Measurements from ENCODE around the gene CADPS2. TPM values are rescaled to one million over a fixed set of nuclear protein-coding genes. Genes with fewer than 3 reads are reported as not detected.

CADPS2 gene
- total RNA-seq, 2 experiments from 2014 or later = not detected

GRCh38 chr7:122727354-122727753 is 158.9 kb downstream of the CADPS2 start:
- H3K9me3 ChIP-seq (ENCODE audit: low read length) = no peaks in the 10 kb centered on the region
- H2AFZ ChIP-seq (ENCODE audit: low read length) = no peak overlapping the region
- no peaks in the 10 kb centered on the region for H3K9me2 ChIP-seq (ENCODE audit: insufficient read depth, low read length)
- ChIA-PET CTCF (ENCODE audit: unreplicated experiment) (no interaction called here), POLR2A (interaction anchor here (0.6 to 1.3 kb wide), 4 partner anchors 10 to 128 kb away, joined by 3 read pairs; no protein-coding TSS in a partner anchor)
- DNase-seq (ENCODE audit: low spot score) = no peak
- H4K20me1 ChIP-seq (ENCODE audit: insufficient read depth, low read length) = no peaks in the 10 kb centered on the region
- no peak overlapping the region for H3K4me3 ChIP-seq (ENCODE audit: low read depth, low read length, poor library complexity, severe bottlenecking)
- no peak overlapping the region for H3K4me2 ChIP-seq (ENCODE audit: low read length)
- no peak for TF ChIP-seq CTCF (conservative IDR thresholded peaks at IDR 0.05; ENCODE audit: low read length)
- no peak for TF ChIP-seq EZH2phosphoT487 (IDR thresholded peaks at IDR 0.05; ENCODE audit: borderline replicate concordance, low read depth, low read length)
- BruUV-seq (replicated peaks) = no TSS peak
- H3K4me1 ChIP-seq (ENCODE audit: insufficient read depth, low read length, poor library complexity, severe bottlenecking) = no peaks in the 10 kb centered on the region
- no peaks in the 10 kb centered on the region for H3K79me2 ChIP-seq (ENCODE audit: insufficient read depth, low read depth, low read length)
- intact Hi-C loops (cut with micrococcal nuclease; ENCODE audit: unreplicated experiment) = loop anchor here (5.0 kb wide), 1 partner anchor 860 kb away; no protein-coding TSS in a partner anchor
- H3K27ac ChIP-seq (ENCODE audit: low read depth, low read length, poor library complexity, severe bottlenecking) = no peak overlapping the region
- H3K36me3 ChIP-seq (ENCODE audit: insufficient read depth, low read length) = no peaks in the 10 kb centered on the region

DNA sequence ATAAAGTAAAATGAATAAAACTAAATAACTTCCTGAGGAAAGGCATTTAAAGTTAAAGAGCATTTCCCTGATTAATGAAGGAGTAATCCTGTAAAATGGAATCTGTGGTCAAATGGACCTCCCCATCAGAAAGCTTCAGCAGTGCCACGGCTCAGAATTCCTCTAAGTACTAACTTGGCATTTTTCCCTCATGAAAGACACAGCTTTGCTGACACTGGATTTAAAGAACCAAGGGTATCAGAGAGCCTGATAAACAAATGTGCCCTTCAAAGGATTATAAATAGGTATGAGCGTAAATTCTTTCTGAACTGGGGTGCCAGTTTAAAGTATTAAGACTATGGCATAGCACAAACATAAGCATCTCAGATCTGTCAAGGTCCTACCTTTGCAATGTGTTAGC is 159.4 kb downstream of the CADPS2 start:
- intact Hi-C loops (cut with micrococcal nuclease; ENCODE audit: unreplicated experiment) = loop anchor here (5.0 kb wide), 1 partner anchor 860 kb away; no protein-coding TSS in a partner anchor
- Histone ChIP-seq H3K4me3 (ENCODE audit: low read depth, low read length, poor library complexity, severe bottlenecking) (no peak overlapping the region), H3K4me2 (ENCODE audit: low read length) (no peak overlapping the region), H3K9me2 (ENCODE audit: insufficient read depth, low read length) (no peaks in the 10 kb centered on the region), H4K20me1 (ENCODE audit: insufficient read depth, low read length) (no peaks in the 10 kb centered on the region), H2AFZ (ENCODE audit: low read length) (no peak overlapping the region), H3K79me2 (ENCODE audit: insufficient read depth, low read depth, low read length) (no peaks in the 10 kb centered on the region), H3K4me1 (ENCODE audit: insufficient read depth, low read length, poor library complexity, severe bottlenecking) (no peaks in the 10 kb centered on the region), H3K9me3 (ENCODE audit: low read length) (no peaks in the 10 kb centered on the region), H3K27ac (ENCODE audit: low read depth, low read length, poor library complexity, severe bottlenecking) (no peak overlapping the region), H3K36me3 (ENCODE audit: insufficient read depth, low read length) (no peaks in the 10 kb centered on the region)
- no peak for DNase-seq (ENCODE audit: low spot score)
- ChIA-PET POLR2A (interaction anchor here (0.6 to 1.3 kb wide), 5 partner anchors 10 to 128 kb away, joined by 3 read pairs; no protein-coding TSS in a partner anchor), CTCF (ENCODE audit: unreplicated experiment) (no interaction called here)
- BruUV-seq (replicated peaks) = no TSS peak
- TF ChIP-seq CTCF (conservative IDR thresholded peaks at IDR 0.05; ENCODE audit: low read length) (no peak), EZH2phosphoT487 (IDR thresholded peaks at IDR 0.05; ENCODE audit: borderline replicate concordance, low read depth, low read length) (no peak)

- no peak overlapping the region for H2AFZ ChIP-seq (ENCODE audit: low read length)
- no peaks in the 10 kb centered on the region for H3K36me3 ChIP-seq (ENCODE audit: insufficient read depth, low read length)
- no peaks in the 10 kb centered on the region for H3K79me2 ChIP-seq (ENCODE audit: insufficient read depth, low read depth, low read length)
- H3K9me2 ChIP-seq (ENCODE audit: insufficient read depth, low read length) = no peaks in the 10 kb centered on the region
- H3K27ac ChIP-seq (ENCODE audit: low read depth, low read length, poor library complexity, severe bottlenecking) = no peak overlapping the region
- H4K20me1 ChIP-seq (ENCODE audit: insufficient read depth, low read length) = no peaks in the 10 kb centered on the region
- intact Hi-C loops (cut with micrococcal nuclease; ENCODE audit: unreplicated experiment) = no loop called here
- POLR2A ChIA-PET = no interaction called here
- BruUV-seq (replicated peaks) = no TSS peak
- no peak overlapping the region for H3K4me3 ChIP-seq (ENCODE audit: low read depth, low read length, poor library complexity, severe bottlenecking)
- no peak for DNase-seq (ENCODE audit: low spot score)
- CTCF ChIA-PET (ENCODE audit: unreplicated experiment) = no interaction called here
- H3K9me3 ChIP-seq (ENCODE audit: low read length) = no peaks in the 10 kb centered on the region
- H3K4me2 ChIP-seq (ENCODE audit: low read length) = no peak overlapping the region
- H3K4me1 ChIP-seq (ENCODE audit: insufficient read depth, low read length, poor library complexity, severe bottlenecking) = no peaks in the 10 kb centered on the region
- TF ChIP-seq CTCF (conservative IDR thresholded peaks at IDR 0.05; ENCODE audit: low read length) = no peak
These were observed 161.9 kb downstream of the CADPS2 start for GRCh38 chr7:122724366-122724765.
